Progenitor cell of endocrine pancreas (in vitro differentiated cells): ENCODE data around the gene NRARP. TPM values are rescaled to one million over a fixed set of nuclear protein-coding genes. Genes with fewer than 3 reads are reported as not detected.

ENCODE experiments used
- DNase-seq: peaks from one replicate; pipeline ENCODE4 v3.0.0; 2021; ENCODE audit warnings: low spot score; ENCODE audit not compliant: unreplicated experiment
- H3K27ac Mint-ChIP-seq: 2 replicates; pipeline ENCODE4 v1.8.0; 2021; ENCODE audit warnings: mild to moderate bottlenecking, moderate library complexity, mixed read lengths
- H3K27me3 Mint-ChIP-seq: 2 replicates; pipeline ENCODE4 v1.8.0; 2021; ENCODE audit warnings: mixed read lengths
- H3K36me3 Mint-ChIP-seq: 2 replicates; pipeline ENCODE4 v1.8.0; 2022; ENCODE audit warnings: mixed read lengths; ENCODE audit not compliant: insufficient read depth
- H3K4me1 Mint-ChIP-seq: 2 replicates; pipeline ENCODE4 v1.8.0; 2021; ENCODE audit warnings: low read depth, mixed read lengths
- H3K4me3 Mint-ChIP-seq: 2 replicates; pipeline ENCODE4 v1.8.0; 2021; ENCODE audit warnings: low read depth, mild to moderate bottlenecking, moderate library complexity, mixed read lengths
- H3K9me3 Mint-ChIP-seq: 2 replicates; pipeline ENCODE4 v1.8.0; 2021; ENCODE audit warnings: low read depth, mixed read lengths
- CTCF ChIP-seq: fragments of 200-600 bp; sonication (generic); IDR thresholded peaks from one replicate; pipeline ENCODE4 v1.5.0; 2021; ENCODE audit warnings: antibody characterized with exemption, mild to moderate bottlenecking; ENCODE audit not compliant: unreplicated experiment
- total RNA-seq: library from RNA; stranded (reverse); gene quantifications from 2 replicates; pipeline ENCODE4 v1.2.1, GENCODE V29; 2021

NRARP gene
- total RNA-seq, 1 donor from 2014 or later = 27.1 TPM

DNA sequence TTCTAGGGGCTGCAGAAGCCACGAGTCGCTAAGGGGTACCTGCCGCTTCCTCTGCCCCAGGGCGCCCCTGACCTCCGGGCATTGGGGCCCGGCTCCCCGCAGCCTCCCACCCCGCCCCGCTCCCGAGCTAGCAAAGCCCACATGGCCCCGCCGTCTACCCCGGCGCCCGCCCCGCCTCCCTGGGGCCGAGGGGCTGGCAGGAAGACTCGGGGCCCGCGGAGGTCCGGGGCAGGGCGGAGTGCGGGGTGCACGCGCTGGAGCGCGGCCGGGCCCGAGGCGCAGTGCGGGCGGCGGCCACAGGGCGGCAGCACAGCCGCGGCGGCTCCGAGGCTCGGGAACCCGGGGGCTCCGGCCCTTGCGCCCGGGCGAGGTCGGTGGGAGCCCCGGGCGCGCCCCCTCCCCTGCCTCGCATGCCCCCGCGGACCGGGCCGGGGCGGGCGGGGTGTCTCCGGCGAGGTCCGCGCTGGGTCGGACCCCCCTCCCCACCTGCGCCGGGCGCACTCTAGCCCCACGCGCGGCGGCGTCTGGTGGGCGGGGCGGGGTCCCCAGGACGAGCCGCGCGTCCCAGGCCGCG, 6.7 kb downstream of the NRARP start:
- peaks cover 39% of the 10 kb centered on the region for H3K4me1 Mint-ChIP-seq
- TF ChIP-seq CTCF = peak; percentile 70
- H3K27me3 Mint-ChIP-seq = peaks cover 3% of the 10 kb centered on the region

GRCh38 chr9:137294681-137295237, 7.3 kb downstream of the NRARP start:
- Mint-ChIP-seq H3K4me3 (peak overlapping the region; percentile 53), H3K27ac (peak overlapping the region; percentile 96), H3K36me3 (no peaks in the 10 kb centered on the region), H3K4me1 (peaks cover 35% of the 10 kb centered on the region), H3K27me3 (peaks cover 3% of the 10 kb centered on the region), H3K9me3 (no peaks in the 10 kb centered on the region)
- peak; percentile 10 for TF ChIP-seq CTCF
- DNase-seq = no peak

More for the DNA sequence above, 6.7 kb downstream of the NRARP start:
- Mint-ChIP-seq H3K27ac (peak overlapping the region; percentile 85), H3K9me3 (no peaks in the 10 kb centered on the region), H3K36me3 (no peaks in the 10 kb centered on the region), H3K4me3 (peak overlapping the region; percentile 35)
- no peak for DNase-seq

DNA sequence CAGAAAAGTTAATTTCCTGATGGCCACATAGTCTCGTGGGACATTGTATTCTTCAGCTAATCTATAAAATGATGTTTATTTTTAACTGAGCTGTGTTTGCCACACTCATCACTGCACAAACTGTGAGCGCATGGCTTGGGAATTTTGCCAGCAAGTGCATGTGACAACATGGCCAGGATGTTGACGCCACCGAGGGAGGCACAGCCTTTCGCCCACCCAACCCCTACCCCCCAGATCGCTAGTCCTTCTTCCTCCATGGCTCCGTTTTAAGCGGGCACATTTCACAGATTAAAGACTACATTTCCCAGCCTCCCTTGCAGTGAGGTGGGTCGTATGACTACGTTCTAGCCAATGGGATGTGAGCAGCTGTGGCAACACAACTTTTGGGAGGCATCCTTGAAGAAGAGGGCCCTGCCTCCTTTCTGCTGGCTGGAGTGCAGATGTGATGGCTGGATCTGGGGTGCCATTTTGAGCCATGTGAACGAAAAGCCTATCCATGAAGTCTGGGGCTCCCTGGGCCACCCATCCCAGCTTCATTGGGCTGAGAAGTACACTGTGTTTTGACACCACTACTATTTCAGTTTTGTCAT, 7.9 kb downstream of the NRARP start:
- H3K36me3 Mint-ChIP-seq = no peaks in the 10 kb centered on the region
- H3K4me3 Mint-ChIP-seq = peak overlapping the region; percentile 53
- no peaks in the 10 kb centered on the region for H3K9me3 Mint-ChIP-seq
- no peak for DNase-seq
- peak overlapping the region; percentile 96 for H3K27ac Mint-ChIP-seq
- peaks cover 31% of the 10 kb centered on the region for H3K4me1 Mint-ChIP-seq
- peaks cover 3% of the 10 kb centered on the region for H3K27me3 Mint-ChIP-seq
- TF ChIP-seq CTCF = no peak

- Mint-ChIP-seq H3K27me3 (peaks cover 3% of the 10 kb centered on the region), H3K27ac (peak overlapping the region; percentile 96), H3K4me1 (peaks cover 27% of the 10 kb centered on the region), H3K9me3 (no peaks in the 10 kb centered on the region), H3K4me3 (peak overlapping the region; percentile 53), H3K36me3 (no peaks in the 10 kb centered on the region)
- TF ChIP-seq CTCF = no peak
- peak; percentile 58 for DNase-seq
Measured at GRCh38 chr9:137293482-137294090, 8.5 kb downstream of the NRARP start.

DNA sequence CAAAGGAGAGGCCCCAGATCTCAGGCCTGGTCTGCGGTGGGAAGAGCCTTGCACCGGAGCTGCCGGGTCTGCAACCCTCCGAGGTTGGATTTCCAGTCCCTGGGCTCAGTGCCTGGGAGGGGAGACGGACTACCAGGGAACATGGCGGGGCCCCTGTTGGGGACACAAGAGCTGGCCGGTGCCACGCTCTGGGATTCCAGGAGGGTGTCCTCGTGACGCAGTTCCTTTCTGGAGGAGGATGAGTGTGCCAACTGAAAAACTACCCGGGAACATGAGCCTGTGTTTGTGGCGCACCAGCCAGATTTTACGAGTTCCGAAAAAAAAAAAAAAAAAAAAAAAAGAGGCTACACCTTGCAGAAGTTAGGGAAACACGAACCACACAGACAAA, 9.0 kb downstream of the NRARP start:
- peak overlapping the region; percentile 96 for H3K27ac Mint-ChIP-seq
- no peak for TF ChIP-seq CTCF
- H3K9me3 Mint-ChIP-seq = no peaks in the 10 kb centered on the region
- DNase-seq = no peak
- peaks cover 22% of the 10 kb centered on the region for H3K4me1 Mint-ChIP-seq
- no peak overlapping the region for H3K4me3 Mint-ChIP-seq
- H3K36me3 Mint-ChIP-seq = no peaks in the 10 kb centered on the region
- H3K27me3 Mint-ChIP-seq = peaks cover 3% of the 10 kb centered on the region
